Stimulated activated CD8-positive, alpha-beta memory T cell treated with anti-CD3 and anti-CD28 coated beads, Interleukin-2, amount 100 ng/mL, for 1 hour (primary cell): ENCODE measurements around the gene HMGCS1.
"Not testable (repeated sequence)": the region's sequence is repeated elsewhere in the genome, so short reads cannot be mapped to it uniquely, and the experiment has no call there.

Experiments
- DNase-seq, 2 donors: peaks; one replicate each; pipeline ENCODE4 v3.0.0-alpha.2; 2020; ENCODE audit warnings: low read depth in 2 of 2

The HMGCS1 gene

GRCh38 chr5:43274435-43275114 is 38.6 kb downstream of the HMGCS1 start:
- no peak for DNase-seq

- DNase-seq: no peak
Measured at GRCh38 chr5:43273552-43273951, 39.7 kb downstream of the HMGCS1 start.

GRCh38 chr5:43270645-43271044 is 42.6 kb downstream of the HMGCS1 start:
- DNase-seq: no peak

- no peak for DNase-seq
Measured at GRCh38 chr5:43268188-43268820, 44.9 kb downstream of the HMGCS1 start.

- DNase-seq: not testable (repeated sequence)
Measured at GRCh38 chr5:43262269-43262668, 50.9 kb downstream of the HMGCS1 start.

GRCh38 chr5:43258116-43258515 is 55.1 kb downstream of the HMGCS1 start:
- DNase-seq: no peak

- no peak for DNase-seq
Measured at GRCh38 chr5:43256261-43256966, 56.8 kb downstream of the HMGCS1 start.

- no peak for DNase-seq
Measured at GRCh38 chr5:43255704-43256103, 57.5 kb downstream of the HMGCS1 start.

- no peak for DNase-seq
Measured at GRCh38 chr5:43251754-43252153, 61.5 kb downstream of the HMGCS1 start.

- DNase-seq: no peak
Measured at GRCh38 chr5:43245724-43246385, 67.4 kb downstream of the HMGCS1 start.

- DNase-seq: no peak
Measured at GRCh38 chr5:43244823-43245565, 68.2 kb downstream of the HMGCS1 start.

- no peak for DNase-seq
Measured at GRCh38 chr5:43243270-43243669, 69.9 kb downstream of the HMGCS1 start.

GRCh38 chr5:43242196-43242595 is 71.0 kb downstream of the HMGCS1 start:
- DNase-seq: no peak
